HUES64 (cell line): ENCODE results near the gene GPHB5.

Experiments
- H3K27ac ChIP-seq: 2 replicates; pipeline ENCODE4 v1.7.0; 2013; ENCODE audit warnings: low read depth, low read length, inconsistent platforms
- H3K27me3 ChIP-seq: 2 replicates; pipeline ENCODE4 v1.6.1; 2013; ENCODE audit warnings: mild to moderate bottlenecking, low read length; ENCODE audit not compliant: insufficient read depth
- H3K36me3 ChIP-seq: 2 replicates; pipeline ENCODE4 v1.6.1; 2013; ENCODE audit warnings: mild to moderate bottlenecking, low read length; ENCODE audit not compliant: insufficient read depth
- H3K4me1 ChIP-seq: 2 replicates; pipeline ENCODE4 v1.6.1; 2013; ENCODE audit warnings: mild to moderate bottlenecking, low read length, moderate library complexity; ENCODE audit not compliant: insufficient read depth
- H3K4me3 ChIP-seq: 2 replicates; pipeline ENCODE4 v1.5.1; 2013; ENCODE audit warnings: mild to moderate bottlenecking, low read length, moderate library complexity
- H3K9ac ChIP-seq: 2 replicates; pipeline ENCODE4 v1.6.1; 2013; ENCODE audit warnings: mild to moderate bottlenecking, low read depth, low read length
- H3K9me3 ChIP-seq: 2 replicates; pipeline ENCODE4 v1.6.1; 2013; ENCODE audit warnings: low read depth, low read length; ENCODE audit not compliant: insufficient read depth
- WGBS: fragments of 150-250, 120-280 bp; methylation state at CpG from one replicate; pipeline ENCODE4 v1.1.7; 2013; ENCODE audit warnings: missing lambda C conversion rate; 5-methylcytosine and 5-hydroxymethylcytosine counted together

Gene GPHB5

DNA sequence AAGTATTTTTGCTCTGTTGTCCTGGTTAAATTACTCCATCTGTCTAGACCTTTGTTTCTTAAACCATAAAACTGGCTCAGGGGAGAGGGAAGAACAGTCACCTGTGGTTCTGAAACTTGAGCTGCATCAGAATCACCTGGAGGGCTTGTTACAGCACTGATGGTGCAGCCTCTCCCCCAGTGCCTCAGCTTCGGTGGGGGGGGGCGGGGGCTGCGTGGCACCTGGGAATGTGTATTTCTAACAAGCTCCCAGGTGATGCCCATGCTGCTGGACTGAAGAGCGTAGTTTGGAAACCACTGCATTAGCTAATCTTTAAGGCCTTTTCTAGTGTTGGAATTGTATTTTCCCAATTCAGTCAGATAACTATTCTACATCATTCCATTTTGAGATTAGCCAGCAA is 42.7 kb downstream of the GPHB5 start:
- Histone ChIP-seq H3K9ac (no peak overlapping the region), H3K27ac (no peak overlapping the region), H3K4me1 (peaks cover 8% of the 10 kb centered on the region), H3K36me3 (no peaks in the 10 kb centered on the region), H3K9me3 (no peaks in the 10 kb centered on the region), H3K4me3 (no peak overlapping the region), H3K27me3 (no peaks in the 10 kb centered on the region)
- WGBS: 89% methylated on average over 4 of the region's 4 CpGs

DNA sequence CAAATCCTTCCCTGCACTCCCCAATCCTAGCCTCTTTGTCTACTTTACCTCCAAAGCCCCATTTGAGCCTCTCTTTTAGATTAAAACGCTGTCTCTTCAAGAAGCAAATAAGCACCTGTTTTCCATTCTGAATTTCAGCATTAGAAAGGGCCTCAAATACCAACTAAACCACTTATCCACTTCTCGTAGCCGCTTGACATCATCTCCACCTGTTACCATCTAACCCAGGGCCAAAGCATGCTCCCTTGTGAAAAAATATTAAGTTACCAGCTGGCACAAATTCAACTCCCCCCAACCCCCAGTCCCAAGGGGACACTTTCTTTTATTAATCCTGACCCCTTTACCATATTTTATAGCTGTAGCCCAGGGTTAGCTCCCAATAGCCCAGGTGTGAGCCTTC is 43.1 kb downstream of the GPHB5 start:
- H3K36me3 ChIP-seq: no peaks in the 10 kb centered on the region
- H3K9me3 ChIP-seq: no peaks in the 10 kb centered on the region
- H3K4me1 ChIP-seq: peaks cover 8% of the 10 kb centered on the region
- H3K27ac ChIP-seq: no peak overlapping the region
- 88% methylated on average over 3 of the region's 3 CpGs for WGBS
- no peak overlapping the region for H3K4me3 ChIP-seq
- H3K9ac ChIP-seq: no peak overlapping the region
- no peaks in the 10 kb centered on the region for H3K27me3 ChIP-seq

DNA sequence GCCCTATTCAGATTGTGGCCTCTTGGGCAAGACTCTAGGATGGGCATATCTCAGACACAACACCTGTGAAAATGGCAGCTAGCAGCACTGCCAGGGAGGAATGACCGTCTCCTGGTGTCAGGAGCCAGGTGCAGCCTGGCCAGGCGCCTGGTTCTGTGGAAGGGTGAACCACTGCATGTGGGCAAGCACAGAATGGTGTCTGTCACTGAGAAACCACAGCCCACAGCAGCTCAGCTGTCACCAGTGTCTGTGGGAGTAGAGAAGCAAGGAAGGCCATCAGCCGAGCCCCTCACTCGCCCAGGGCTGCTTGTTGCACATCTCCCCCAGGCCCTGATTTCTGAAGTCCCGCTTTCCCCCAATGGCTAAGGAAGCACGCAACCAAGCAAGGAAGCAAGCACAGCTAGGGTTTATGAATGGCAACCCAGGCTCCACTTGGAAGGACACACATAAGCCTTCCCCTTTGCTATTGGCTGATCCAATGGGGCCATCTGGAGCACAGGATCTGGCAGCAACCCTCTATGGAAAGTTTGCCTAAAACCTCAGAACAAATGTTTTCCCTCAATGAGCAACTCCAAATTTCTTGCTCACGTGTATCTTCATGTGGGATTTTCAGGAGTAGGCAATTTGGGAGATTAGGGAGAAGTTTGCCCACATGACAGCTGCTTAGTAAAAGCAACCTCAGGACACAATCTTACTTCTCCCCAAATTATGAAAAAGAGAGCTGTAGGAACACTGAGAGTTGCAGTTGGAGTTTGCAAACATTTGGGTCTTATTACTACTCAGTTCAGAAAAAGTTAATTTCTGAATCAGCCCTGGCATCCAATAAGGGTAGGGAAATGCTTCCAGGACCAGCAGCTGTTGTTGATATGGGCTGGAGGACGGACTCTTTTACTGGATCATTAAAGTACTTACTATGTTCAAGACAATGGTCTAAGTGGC is 44.7 kb downstream of the GPHB5 start:
- H3K9ac ChIP-seq: no peak overlapping the region
- peaks cover 8% of the 10 kb centered on the region for H3K4me1 ChIP-seq
- H3K9me3 ChIP-seq: no peaks in the 10 kb centered on the region
- no peaks in the 10 kb centered on the region for H3K36me3 ChIP-seq
- H3K4me3 ChIP-seq: no peak overlapping the region
- H3K27me3 ChIP-seq: no peaks in the 10 kb centered on the region
- H3K27ac ChIP-seq: no peak overlapping the region
- WGBS: 97% methylated on average over 8 of the region's 8 CpGs

DNA sequence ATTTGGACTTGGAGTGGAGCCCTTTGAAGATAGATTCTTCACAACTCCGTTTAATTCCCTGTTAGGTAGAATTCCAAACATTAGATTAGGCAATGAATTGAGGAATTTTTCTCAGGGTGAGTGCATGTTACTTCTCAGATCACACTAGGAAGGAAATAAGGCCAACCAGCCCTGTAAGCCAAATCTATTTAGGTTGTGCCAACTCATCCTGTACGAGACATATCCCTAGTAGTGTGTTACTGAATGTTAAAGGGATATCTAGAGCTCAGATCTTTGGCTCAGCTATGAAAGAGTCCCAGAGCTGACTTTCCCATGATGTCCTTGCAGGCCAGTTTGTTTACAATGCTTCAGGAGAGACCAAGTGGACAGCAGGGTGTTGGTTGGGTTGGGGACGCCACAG is 45.6 kb downstream of the GPHB5 start:
- H3K9ac ChIP-seq: no peak overlapping the region
- no peak overlapping the region for H3K27ac ChIP-seq
- H3K4me3 ChIP-seq: no peak overlapping the region
- peaks cover 8% of the 10 kb centered on the region for H3K4me1 ChIP-seq
- H3K36me3 ChIP-seq: no peaks in the 10 kb centered on the region
- 98% methylated on average over 3 of the region's 3 CpGs for WGBS
- H3K27me3 ChIP-seq: no peaks in the 10 kb centered on the region
- no peaks in the 10 kb centered on the region for H3K9me3 ChIP-seq

DNA sequence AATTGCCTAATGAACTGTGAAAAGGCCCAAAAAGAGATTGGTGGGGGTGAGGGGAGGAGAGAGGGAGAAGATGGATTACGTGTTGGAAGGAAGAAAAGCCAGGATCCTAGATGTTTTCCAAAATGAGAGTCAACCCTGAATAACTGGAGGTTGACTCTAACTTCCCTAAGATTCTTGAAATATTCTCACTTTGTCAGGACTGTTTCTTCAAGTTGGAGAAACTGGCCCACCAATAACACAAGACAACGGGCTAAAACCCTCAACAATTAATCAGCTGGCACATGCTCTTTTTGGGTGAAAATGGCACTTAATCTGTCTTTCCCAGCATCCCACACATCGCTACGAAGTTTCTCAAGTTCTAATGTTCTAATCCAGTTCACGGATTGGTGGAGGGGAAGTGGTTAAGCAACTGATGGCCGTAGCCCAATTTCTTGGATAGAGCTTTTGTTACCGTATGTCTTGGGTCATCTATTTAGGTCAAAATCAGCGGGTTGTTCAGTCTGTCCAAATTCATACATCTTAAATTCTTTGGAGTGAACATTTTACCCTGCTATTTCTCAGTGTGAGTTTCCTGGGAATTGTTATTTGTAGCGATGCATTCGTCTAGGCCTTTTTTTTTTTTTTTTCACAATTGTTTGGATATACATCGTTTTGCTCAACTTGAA is 49.0 kb downstream of the GPHB5 start:
- 89% methylated on average over 10 of the region's 11 CpGs for whole genome bisulfite sequencing

DNA sequence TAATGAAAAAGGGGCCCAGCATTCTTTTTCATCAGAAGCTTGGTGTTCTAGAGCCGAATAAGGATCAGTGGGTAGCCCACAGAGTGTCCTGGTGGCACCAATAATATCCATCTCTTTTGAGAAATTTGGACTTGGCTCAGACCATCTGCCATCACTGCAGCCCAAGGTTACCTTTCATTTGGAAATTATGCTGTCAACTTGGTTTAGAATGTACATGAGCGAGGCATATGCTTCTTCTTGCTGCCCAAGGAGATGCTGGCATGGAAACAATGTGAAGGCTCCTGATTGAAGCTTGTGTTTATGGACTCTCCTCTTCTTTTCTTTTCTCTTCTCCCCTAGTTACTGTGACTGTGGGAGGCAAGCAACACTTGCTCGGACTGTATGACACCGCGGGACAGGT is 50.0 kb downstream of the GPHB5 start:
- no peaks in the 10 kb centered on the region for H3K36me3 ChIP-seq
- peaks cover 3% of the 10 kb centered on the region; the same call in 1 of the 2 replicates for H3K4me1 ChIP-seq
- no peak overlapping the region for H3K4me3 ChIP-seq
- no peaks in the 10 kb centered on the region for H3K27me3 ChIP-seq
- H3K9me3 ChIP-seq: peaks cover 15% of the 10 kb centered on the region
- 98% methylated on average over 5 of the region's 5 CpGs for WGBS
- H3K27ac ChIP-seq: no peak overlapping the region
- H3K9ac ChIP-seq: no peak overlapping the region

More for the DNA sequence above, 49.0 kb downstream of the GPHB5 start:
- Histone ChIP-seq H3K9ac (no peak overlapping the region), H3K36me3 (no peaks in the 10 kb centered on the region), H3K27me3 (no peaks in the 10 kb centered on the region), H3K9me3 (peaks cover 15% of the 10 kb centered on the region), H3K4me3 (no peak overlapping the region), H3K4me1 (peaks cover 3% of the 10 kb centered on the region; the same call in 1 of the 2 replicates), H3K27ac (no peak overlapping the region)

DNA sequence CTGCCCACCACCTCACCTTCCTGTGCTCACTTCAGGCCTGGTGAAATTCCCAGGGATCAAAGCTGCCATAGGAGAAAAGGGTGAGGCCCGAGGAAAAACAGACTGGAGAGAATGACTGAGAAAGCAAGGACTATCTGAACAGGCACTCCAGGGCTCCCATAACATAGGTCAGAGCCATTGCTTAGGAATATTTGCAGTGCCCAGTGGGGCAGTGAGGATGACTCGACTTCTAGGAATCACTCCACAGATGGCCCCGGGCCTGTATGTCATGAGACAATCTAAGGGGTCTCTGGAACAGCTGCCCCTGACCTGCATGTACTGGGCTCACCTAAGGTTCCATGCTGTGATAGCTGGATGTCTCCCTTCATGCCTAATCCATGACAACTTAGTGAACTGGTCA is 51.6 kb downstream of the GPHB5 start:
- Histone ChIP-seq H3K27me3 (no peaks in the 10 kb centered on the region), H3K9me3 (peaks cover 15% of the 10 kb centered on the region), H3K27ac (no peak overlapping the region), H3K36me3 (no peaks in the 10 kb centered on the region), H3K4me3 (no peak overlapping the region), H3K9ac (no peak overlapping the region), H3K4me1 (peaks cover 3% of the 10 kb centered on the region; the same call in 1 of the 2 replicates)
- 92% methylated on average over 3 of the region's 3 CpGs for WGBS

DNA sequence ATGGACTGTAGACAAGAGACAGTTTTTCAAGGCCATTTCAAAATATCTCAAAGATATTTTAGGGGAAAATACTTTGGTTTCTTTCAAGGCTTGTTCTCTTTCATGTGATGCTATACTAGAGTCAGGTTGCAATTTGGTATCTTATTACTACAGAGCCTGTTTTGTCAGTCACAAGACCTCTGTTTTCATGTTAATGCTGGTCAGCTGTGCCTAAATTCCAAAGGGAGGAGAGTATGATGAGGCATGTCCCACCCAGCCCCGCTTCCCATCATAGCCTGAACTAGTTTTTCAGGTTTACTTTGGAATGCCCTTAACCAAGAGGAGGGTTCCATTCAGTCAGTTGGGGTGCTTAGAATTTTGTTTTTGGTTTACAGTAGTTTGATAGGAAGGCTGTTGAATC is 52.6 kb downstream of the GPHB5 start:
- peaks cover 3% of the 10 kb centered on the region; the same call in 1 of the 2 replicates for H3K4me1 ChIP-seq
- peaks cover 15% of the 10 kb centered on the region for H3K9me3 ChIP-seq
- 100% methylated on average over 1 of the region's 1 CpG for whole genome bisulfite sequencing

More for the DNA sequence above, 52.6 kb downstream of the GPHB5 start:
- no peaks in the 10 kb centered on the region for H3K27me3 ChIP-seq
- H3K27ac ChIP-seq: peak overlapping the region; percentile 59; the same call in 1 of the 2 replicates
- H3K36me3 ChIP-seq: no peaks in the 10 kb centered on the region
- no peak overlapping the region for H3K9ac ChIP-seq
- no peak overlapping the region for H3K4me3 ChIP-seq
